ENCODE results near the gene SUPT4H1.
A peak's percentile ranks its signal among the peaks of the same experiment; 100 is the strongest.

The SUPT4H1 gene

DNA sequence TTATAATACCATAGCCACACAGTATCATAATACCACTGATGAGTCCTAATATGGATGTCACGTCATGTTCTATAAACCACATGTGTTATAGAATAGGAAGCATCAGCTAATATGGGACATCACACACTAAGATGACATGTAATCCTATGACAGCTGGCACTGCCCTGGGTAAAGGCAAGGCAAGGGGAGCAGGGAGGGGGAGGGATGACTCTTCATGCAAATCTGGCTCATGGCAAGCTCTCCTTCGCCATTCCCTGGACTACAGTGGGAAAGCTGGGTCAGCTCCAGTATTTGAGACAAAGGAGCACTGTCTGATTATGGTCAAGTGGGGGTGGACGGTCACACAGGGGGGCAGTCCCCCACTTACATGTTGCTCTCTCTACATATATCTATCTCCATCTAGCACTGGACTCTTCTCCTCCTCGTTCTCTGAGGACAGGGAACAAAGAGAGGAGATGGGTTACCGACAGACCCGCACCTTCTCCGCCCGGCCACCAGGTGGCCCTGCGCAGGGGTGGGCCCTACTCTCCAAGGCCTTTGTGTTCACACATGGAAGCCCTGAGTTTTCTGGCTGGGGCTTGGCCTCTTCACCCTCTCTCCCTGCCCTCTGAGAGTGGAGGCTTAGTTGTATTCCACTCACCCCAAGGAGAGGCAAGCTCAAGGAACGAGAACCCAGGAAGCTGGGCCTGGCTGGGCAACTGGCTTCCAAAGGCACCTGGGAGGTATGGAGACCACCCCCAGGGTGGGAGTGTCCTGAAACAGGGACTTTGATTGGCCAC, 47.8 kb downstream of the SUPT4H1 start:
- peak; percentile 45 for DNase-seq (ENCODE audit: low read depth)

DNA sequence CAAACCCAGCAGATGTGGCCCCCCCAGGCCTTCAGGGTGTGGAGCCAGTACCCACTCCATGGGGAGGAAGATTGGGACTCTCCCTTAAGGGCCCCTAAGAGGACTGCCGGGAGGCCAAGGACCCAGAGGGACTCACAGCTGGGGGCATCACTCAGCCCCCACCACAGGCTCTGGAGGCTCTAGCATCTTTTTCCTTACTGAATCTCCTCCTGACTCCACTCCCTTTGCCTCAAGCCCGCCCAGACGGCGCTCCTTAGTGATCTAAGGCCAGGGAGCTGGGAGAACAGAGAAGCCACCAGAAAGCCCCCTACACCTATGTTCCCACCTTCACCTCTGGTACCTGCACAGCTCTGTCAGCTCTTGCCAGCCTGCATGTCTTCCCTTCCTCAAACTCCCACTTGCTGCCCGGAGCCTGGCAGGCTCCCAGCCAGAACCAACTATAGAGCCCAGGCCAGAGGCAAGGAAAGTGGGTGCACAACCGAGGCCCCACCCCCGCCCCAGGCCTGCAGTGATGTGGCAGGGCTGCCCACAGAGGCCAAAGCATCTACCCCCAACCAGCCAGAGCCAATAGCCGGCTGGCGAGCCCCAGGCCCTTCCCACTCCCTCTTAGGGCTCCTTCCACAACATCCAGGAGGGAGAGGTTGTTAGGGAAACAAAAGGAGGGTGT, 48.9 kb downstream of the SUPT4H1 start:
- no peak for DNase-seq (ENCODE audit: low read depth)

DNA sequence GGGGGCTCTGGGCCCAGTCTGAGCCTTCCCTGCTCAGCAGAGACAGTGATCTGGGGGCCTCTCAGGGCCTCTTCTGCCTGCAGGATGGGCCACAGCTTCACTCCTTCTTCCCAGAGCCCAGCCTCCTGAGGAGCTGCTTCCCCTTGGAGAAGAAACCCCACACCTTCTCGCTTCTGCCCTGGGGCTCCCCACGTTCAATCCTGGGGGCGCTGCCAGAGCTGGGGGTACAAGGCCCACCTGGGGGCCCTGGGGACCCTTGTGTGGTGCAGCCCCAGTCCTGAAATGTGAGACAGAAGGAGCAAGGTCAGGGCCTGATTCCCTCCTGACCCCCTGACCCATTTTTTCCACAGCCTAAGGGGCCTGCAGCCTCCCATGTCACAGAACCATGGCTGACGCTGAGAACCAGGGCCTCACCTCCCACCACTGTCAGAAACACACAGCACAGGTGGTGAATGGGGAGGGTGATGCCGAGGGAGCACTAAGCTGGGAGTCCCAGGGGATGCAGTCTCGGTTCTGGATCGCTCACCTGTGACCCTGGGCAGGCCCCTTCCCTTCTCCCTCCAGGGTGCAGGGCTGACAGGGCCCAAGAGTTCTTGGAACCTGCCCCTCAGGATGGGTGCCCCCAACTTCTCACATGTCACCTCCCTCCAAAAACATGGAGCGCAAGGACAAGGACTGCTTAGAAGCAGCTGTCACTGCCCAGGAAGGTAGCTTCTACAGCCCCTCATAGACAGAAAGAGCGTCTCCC, 49.7 kb downstream of the SUPT4H1 start:
- DNase-seq (ENCODE audit: low read depth), result no peak

DNA sequence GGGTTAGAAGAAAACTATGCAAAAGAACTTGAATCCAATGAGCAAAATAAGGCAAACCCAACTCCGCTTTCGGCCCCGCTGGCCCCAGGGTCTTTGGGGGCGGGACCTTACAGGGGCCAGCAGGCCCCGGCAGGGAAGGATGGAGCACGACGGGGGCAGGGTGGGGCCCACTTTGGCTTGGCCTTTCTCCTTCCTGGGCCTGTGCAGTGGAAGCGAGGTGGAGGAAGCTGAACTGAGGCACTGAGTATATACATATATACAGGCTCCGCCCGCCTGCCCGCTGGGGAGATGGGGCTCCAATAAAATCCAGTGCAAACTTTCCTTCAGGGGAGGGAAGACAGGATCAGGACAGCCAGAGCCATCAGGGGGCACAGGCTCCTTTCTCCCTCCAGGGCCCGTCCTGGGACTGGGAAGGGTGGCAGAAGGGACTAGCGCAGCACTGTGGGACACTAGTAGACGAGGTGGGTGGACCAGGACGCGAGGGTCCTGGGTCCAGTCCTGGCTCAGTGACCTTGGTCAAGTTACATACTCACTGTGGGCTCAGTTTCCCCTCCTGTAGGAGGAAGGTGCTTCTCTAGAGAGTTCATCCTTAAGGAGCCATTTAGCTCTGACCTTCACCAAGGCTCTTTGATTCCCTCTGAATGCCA, 50.4 kb downstream of the SUPT4H1 start:
- no peak for DNase-seq (ENCODE audit: low read depth)

DNA sequence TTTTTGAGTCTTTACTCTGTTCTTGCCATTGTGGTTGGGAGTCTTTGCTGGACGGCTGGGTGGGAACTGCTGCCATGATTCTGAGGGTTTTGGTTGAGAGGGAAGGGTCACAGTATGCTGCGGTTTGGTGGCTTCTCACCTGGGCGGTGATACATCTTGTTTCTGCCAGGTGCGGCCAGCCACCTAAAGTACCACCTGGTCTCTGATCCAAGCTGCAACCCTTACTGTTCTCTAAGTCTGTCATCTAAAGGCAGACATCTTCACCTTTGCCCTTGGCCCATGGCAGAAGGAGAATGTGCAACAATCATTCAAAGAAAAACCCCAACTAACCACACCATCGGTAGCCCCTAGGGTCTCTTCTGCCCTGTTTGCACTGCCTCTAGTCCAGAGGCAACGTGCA, 51.7 kb downstream of the SUPT4H1 start:
- DNase-seq (ENCODE audit: low read depth), result no peak

Measured in activated T-cell treated with anti-CD3 and anti-CD28 coated beads for 1 hour (primary cell).